ENCODE results near the gene AZIN2. TPM values are rescaled to one million over a fixed set of nuclear protein-coding genes. Genes with fewer than 3 reads are reported as not detected.

Gene AZIN2
- total and polyA plus RNA-seq, 5 experiments from 2014 or later = 5.9 to 11.3 (median 10.6) TPM

DNA sequence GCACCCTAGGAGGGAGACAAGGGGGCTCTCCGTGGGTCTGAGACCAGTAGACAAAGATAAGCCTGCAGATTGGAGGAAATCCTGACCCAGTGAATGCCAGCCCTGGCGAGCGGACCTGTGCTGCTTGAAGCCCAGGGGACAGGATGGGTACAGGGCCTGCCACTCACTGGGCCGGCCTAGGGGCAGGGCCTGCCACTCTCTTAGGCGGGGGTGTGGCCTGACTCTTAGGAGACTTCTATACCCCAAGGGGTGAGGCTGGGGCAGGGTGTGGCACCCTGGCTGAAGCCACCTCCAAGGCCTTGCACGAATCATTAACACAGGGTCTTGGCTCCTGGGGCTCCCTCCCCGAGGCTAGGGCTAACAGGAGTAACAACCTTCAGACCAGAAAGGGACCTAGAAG is 70.2 kb downstream of the AZIN2 start:
- peaks cover 0 to 27% (median 3%) of the 10 kb centered on the region in 3 donors for H3K36me3 Mint-ChIP-seq
- no peak overlapping the region for H3K4me3 Mint-ChIP-seq
- POLR2A ChIA-PET = no interaction called here
- DNase-seq (no peak), ATAC-seq (no peak)
- peak overlapping the region in 1 of 10 donors; percentile 10 for H3K27ac Mint-ChIP-seq
- H3K27me3 Mint-ChIP-seq = no peaks in the 10 kb centered on the region
- H3K4me1 Mint-ChIP-seq = peaks cover 0 to 13% (median 8%) of the 10 kb centered on the region in 4 donors
- no peaks in the 10 kb centered on the region for H3K9me3 Mint-ChIP-seq

DNA sequence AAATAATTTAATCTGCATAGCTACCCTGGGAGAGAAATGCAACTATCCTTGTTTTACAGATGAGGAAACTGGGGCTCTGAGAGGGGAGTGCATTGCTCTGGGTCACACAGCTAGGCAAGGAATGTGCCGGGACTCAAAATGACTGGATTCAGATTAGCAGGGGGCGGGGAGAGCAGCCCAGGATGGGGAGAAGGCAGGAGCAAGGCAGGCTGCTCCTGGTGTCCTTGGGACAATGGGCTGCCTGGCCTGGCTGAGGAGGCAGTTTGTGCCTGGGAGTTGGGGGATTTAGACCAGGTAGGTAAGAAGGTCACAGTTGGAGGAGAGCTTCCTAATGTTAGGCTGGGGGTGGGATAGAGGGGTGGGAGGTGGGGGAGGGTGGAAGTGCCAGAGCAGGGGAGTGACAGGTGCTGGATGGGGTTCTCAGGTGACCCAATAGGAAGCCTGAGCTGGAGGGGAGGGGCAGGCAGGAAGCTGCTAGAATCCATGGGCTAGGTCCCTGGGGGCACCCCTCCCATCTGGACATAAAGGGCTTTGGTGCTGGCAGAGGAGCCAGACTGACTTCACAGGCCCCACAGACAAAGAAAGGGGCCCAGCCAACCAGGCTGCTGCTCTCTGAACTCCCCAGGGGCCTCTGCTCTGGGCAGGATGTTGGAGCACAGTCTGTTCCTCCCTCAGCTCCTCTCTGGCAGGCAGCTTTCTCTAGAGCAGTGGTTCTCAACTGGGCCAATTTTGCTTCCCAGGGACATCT is 71.9 kb downstream of the AZIN2 start:
- ATAC-seq = no peak
- no peak for DNase-seq
- Mint-ChIP-seq H3K27me3 (no peaks in the 10 kb centered on the region), H3K4me1 (peaks cover 0 to 17% (median 9%) of the 10 kb centered on the region in 4 donors), H3K27ac (peak overlapping the region in 4 of 10 donors; percentile 20 to 70 (median 59)), H3K9me3 (no peaks in the 10 kb centered on the region), H3K36me3 (peaks cover 0 to 30% (median 3%) of the 10 kb centered on the region in 3 donors), H3K4me3 (no peak overlapping the region)
- POLR2A ChIA-PET = no interaction called here

DNA sequence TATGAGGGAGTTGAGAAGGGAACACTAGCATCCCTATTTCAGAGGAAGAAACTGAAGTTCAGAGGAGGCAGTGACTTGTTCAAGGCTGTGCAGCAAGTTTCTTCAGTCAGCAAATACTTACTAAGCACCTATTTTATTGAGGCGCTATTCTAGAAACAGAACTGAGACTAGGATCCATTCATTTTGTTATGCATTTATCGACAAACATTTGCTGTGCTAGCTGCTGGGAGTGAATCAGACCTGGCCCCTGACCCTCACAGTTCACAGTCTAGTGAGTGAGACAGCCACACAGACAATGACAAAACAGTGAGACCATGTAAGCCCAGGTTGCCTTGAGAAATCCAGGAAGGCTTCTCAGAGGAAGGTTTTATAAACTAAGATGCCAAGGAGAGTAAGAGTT is 72.7 kb downstream of the AZIN2 start:
- DNase-seq (no peak), ATAC-seq (no peak)
- H3K27me3 Mint-ChIP-seq = no peaks in the 10 kb centered on the region
- peaks cover 0 to 17% (median 9%) of the 10 kb centered on the region in 4 donors for H3K4me1 Mint-ChIP-seq
- H3K9me3 Mint-ChIP-seq = no peaks in the 10 kb centered on the region
- POLR2A ChIA-PET = no interaction called here
- no peak overlapping the region for H3K4me3 Mint-ChIP-seq
- H3K36me3 Mint-ChIP-seq = peaks cover 0 to 36% (median 3%) of the 10 kb centered on the region in 3 donors
- peak overlapping the region in 3 of 10 donors; percentile 5 to 32 (median 15) for H3K27ac Mint-ChIP-seq

DNA sequence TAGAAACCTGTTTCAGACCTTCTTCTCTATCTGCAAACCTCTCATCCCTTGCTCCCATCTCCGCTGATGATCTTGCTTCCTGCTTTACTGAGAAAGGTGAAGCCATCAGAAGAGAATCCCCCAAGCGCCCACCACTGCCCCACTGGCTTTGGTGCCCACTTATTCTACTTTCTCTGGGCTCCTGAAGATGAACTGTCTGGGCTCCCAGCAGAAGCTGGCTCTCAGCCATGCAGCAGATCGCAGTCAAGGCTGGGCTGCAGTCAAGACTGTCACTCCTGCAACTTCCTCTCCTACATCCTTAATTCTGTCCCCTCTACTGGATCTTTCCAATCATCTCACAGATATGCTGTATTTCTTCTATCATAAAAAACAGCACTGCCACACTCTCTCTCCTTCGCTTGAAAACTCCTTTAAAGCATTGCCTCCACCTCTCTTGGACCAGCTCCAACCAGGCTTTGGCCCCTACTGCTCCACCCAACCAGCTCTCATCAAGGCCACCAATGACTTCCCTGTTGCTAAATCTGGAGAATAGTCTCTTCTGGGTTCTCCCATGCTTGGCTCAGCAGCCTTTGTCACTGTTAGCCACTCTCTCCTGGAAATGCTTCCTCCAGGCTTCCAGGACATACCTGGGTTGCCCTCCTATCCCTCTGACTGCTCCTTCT is 75.1 kb downstream of the AZIN2 start:
- Mint-ChIP-seq H3K4me3 (no peak overlapping the region), H3K4me1 (peaks cover 0 to 17% (median 9%) of the 10 kb centered on the region in 4 donors), H3K9me3 (no peaks in the 10 kb centered on the region), H3K36me3 (peaks cover 0 to 41% (median 0%) of the 10 kb centered on the region in 3 donors), H3K27ac (peak overlapping the region in 4 of 10 donors; percentile 27 to 66 (median 38)), H3K27me3 (no peaks in the 10 kb centered on the region)
- no peak for ATAC-seq
- no peak for DNase-seq
- POLR2A ChIA-PET = no interaction called here

DNA sequence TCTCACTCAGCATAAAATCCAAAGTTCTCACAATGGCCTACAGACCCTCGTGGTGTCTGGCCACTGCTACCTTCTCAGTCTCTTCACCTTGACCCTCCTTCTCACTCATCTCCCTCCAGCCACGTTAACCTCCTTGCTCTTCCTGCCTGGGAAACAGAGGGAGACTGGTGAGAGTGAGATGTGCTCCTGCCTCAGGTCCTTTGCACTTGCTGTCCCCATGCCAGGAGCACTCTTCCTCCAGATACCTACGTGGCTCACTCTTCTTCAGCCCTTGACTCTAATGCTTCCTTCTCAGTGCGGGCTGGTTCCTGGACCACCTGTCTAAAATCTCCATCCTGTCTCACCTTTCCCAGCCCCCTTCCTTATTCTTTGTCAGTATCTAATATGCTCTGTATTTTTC is 76.2 kb downstream of the AZIN2 start:
- H3K4me3 Mint-ChIP-seq = no peak overlapping the region
- H3K36me3 Mint-ChIP-seq = peaks cover 0 to 37% (median 0%) of the 10 kb centered on the region in 3 donors

DNA sequence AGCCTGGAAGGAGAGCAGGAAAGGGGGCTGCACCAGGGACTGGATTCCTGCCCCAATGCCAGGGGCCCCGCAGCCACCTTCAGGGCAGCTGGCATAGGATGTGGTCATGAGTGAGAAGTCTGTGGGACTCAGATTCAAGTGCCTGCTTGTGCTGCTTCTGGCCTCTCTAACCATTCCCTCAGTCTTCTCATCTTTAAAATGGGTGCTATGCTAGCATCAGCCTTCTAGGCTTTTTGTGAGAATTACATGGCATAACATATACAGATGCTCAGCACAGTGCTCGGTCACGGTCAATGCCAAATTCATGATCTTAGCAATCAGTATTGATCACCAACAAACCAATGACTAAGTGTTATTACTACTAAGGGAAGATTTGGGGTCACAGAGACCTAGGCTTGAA is 77.4 kb downstream of the AZIN2 start:
- no peak overlapping the region for H3K27ac Mint-ChIP-seq
- H3K4me1 Mint-ChIP-seq = peaks cover 0 to 18% (median 5%) of the 10 kb centered on the region in 4 donors
- H3K27me3 Mint-ChIP-seq = no peaks in the 10 kb centered on the region
- peaks cover 0 to 34% (median 0%) of the 10 kb centered on the region in 3 donors for H3K36me3 Mint-ChIP-seq
- DNase-seq (no peak), ATAC-seq (no peak)
- H3K4me3 Mint-ChIP-seq = no peak overlapping the region
- H3K9me3 Mint-ChIP-seq = no peaks in the 10 kb centered on the region
- POLR2A ChIA-PET = no interaction called here

More for the DNA sequence above, 76.2 kb downstream of the AZIN2 start:
- Mint-ChIP-seq H3K27ac (peak overlapping the region in 5 of 10 donors; percentile 2 to 66 (median 24)), H3K9me3 (no peaks in the 10 kb centered on the region), H3K4me1 (peaks cover 0 to 20% (median 11%) of the 10 kb centered on the region in 4 donors), H3K27me3 (no peaks in the 10 kb centered on the region)
- POLR2A ChIA-PET = no interaction called here
- ATAC-seq (no peak), DNase-seq (no peak)

DNA sequence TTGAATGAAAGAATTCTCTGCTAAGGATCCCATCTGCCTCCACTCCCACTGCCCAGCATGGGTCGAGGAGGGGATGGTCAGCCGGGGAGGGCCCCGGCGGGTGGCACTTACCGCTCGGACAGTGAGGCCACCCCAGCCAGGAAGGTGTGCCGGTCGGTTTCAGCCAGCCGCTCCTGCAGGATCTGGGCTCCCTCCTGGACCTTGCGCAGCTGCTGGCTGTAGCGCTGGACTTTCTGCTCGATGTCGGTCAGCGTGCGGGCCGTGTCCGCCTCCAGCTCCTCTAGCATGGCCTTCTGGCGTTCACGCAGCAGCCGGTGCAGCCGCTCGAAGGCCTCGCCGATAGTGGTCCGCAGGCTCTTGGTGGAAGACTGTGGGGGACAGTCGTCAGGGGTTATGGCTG is 78.6 kb downstream of the AZIN2 start:
- H3K27ac Mint-ChIP-seq = peak overlapping the region in 3 of 10 donors; percentile 37 to 85 (median 59)
- ATAC-seq = no peak
- no peak overlapping the region for H3K4me3 Mint-ChIP-seq
- no peaks in the 10 kb centered on the region for H3K9me3 Mint-ChIP-seq
- no peak for DNase-seq
- H3K27me3 Mint-ChIP-seq = no peaks in the 10 kb centered on the region
- peaks cover 0 to 33% (median 0%) of the 10 kb centered on the region in 3 donors for H3K36me3 Mint-ChIP-seq
- H3K4me1 Mint-ChIP-seq = peaks cover 0 to 16% (median 6%) of the 10 kb centered on the region in 4 donors
- POLR2A ChIA-PET = interaction anchor here (1.8 kb wide), 1 partner anchor 9 kb away, joined by 4 read pairs; no protein-coding TSS in a partner anchor

DNA sequence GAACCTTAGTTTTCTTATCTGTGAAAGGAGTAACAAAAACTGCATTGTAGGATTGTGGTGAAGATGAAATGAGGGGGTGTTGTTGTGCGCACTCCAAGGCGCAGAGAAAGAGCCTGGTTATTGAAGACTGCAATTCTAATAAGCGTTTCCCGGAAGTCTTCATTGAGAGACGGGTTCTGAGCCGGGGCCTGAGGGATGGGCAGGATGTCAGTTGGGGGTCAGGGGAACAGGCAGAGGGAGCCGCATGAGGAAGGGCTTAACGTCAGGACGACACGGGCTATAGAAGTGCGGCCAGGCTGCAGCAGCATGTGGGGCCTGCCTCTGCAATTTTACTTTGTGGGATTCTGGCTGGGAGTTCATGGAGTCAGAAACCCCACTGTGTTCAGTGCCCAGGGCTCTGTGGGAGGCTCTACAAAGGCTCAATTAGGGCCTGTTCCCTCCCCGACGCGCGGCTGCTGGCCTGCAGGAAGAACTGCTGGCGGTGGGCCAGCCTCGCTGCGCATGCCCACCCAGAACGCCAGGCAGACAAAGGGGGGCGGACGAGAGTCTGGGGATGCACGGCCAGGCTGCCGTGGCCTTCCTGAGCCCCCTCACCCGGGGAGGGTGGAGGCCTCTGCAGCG is 80.2 kb downstream of the AZIN2 start:
- H3K9me3 Mint-ChIP-seq = no peaks in the 10 kb centered on the region
- POLR2A ChIA-PET = interaction anchor here (1.8 kb wide), 1 partner anchor 8 kb away, joined by 4 read pairs; no protein-coding TSS in a partner anchor
- H3K27me3 Mint-ChIP-seq = no peaks in the 10 kb centered on the region
- ATAC-seq = no peak
- H3K27ac Mint-ChIP-seq = peak overlapping the region in 1 of 10 donors; percentile 10
- DNase-seq = no peak
- peaks cover 0 to 16% (median 5%) of the 10 kb centered on the region in 4 donors for H3K4me1 Mint-ChIP-seq
- H3K4me3 Mint-ChIP-seq = no peak overlapping the region
- H3K36me3 Mint-ChIP-seq = peaks cover 0 to 25% (median 0%) of the 10 kb centered on the region in 3 donors

DNA sequence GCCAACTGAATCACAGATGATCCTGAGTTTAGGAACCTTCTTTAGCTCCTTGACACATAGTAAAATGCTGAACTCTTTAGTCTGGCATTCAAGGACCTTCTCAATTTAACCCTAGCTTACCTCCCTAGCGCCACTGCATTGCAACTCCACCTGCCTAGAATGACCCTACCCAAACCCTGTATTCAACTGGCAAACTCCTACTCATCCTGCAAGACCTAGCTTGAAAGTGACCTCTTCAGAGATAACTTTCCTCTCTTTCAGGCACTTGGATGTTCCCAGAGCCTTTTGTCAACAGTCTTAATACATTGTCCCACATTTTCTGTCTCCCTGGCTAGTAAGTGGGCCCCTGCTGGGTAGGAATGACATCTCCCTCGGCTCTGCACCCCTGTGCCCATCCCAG is 81.2 kb downstream of the AZIN2 start:
- no peak for ATAC-seq
- H3K36me3 Mint-ChIP-seq = peaks cover 0 to 25% (median 0%) of the 10 kb centered on the region in 3 donors
- POLR2A ChIA-PET = no interaction called here
- no peak for DNase-seq
- no peak overlapping the region for H3K4me3 Mint-ChIP-seq
- H3K27me3 Mint-ChIP-seq = no peaks in the 10 kb centered on the region
- H3K4me1 Mint-ChIP-seq = peaks cover 0 to 14% (median 5%) of the 10 kb centered on the region in 4 donors
- H3K27ac Mint-ChIP-seq = peak overlapping the region in 2 of 10 donors; percentile 31 to 75
- H3K9me3 Mint-ChIP-seq = no peaks in the 10 kb centered on the region

DNA sequence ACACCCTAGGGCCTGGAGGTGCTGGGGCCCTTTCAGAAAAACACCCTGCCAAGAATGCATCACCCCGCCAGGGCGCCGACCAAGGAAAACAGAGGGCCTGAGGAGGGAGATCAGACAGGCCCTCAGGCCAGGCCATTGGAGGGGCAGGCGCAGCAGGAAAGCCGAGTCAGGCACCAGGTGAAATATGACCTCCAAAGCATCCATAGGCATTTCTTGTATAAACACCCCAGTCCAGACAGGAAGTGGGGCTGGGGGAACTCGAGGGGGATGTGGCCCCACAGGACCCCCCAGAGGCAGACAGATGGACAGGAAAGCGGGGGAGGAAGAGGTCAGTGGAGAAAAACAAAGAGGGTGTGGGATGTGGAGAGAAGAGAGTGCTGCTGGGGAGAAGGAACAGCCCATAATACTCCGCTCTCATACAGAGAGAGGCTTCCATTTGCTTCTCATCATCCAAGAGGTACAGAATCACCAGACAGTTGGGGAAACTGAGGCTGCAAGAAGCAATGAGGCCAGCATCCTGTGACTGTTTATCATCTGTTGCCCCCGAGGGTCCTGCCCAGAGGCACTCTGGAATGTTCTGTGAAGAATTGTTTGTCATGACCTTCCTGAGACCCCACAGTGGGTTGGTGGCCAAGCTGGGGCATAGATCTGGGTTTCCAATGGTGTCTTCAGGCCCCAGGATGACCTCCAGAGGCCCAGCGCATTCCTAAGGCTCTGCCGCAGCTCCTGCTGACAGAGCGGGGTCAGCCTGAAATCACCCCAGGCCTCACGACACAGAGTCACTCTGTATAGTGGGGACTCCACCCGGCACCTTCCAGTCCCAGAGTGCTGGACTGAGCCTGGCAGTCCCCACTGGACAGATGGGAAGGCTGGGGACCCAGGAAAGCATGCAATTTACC is 82.9 kb downstream of the AZIN2 start:
- no peaks in the 10 kb centered on the region for H3K27me3 Mint-ChIP-seq
- H3K4me1 Mint-ChIP-seq = peaks cover 0 to 13% (median 5%) of the 10 kb centered on the region in 4 donors
- no peak overlapping the region for H3K4me3 Mint-ChIP-seq
- H3K9me3 Mint-ChIP-seq = no peaks in the 10 kb centered on the region
- POLR2A ChIA-PET = no interaction called here
- ATAC-seq (no peak), DNase-seq (no peak)
- H3K36me3 Mint-ChIP-seq = peaks cover 6 to 26% (median 9%) of the 10 kb centered on the region in 3 donors
- H3K27ac Mint-ChIP-seq = peak overlapping the region in 2 of 10 donors; percentile 17 to 66

DNA sequence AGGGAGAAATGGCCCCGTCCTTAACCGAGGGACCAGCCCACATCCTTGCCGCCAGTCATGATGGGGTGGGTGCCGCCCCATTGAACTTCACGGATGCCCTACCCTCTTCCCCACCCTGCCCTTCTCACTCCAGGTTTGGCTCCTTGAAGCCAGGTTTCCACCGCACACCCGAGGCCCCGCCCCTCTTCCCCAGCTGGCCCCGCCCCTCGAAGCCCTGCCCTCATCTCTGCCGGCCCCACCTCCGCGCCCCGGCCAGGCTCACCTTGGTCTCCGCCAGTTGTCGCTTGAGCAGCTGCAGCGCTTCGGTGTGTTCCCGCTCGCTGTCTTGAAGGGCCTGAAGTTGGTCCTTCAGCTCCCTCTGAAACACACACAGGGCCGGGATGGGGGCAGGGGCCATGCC is 84.3 kb downstream of the AZIN2 start:
- Mint-ChIP-seq H3K27me3 (no peaks in the 10 kb centered on the region), H3K9me3 (no peaks in the 10 kb centered on the region), H3K27ac (no peak overlapping the region), H3K4me3 (no peak overlapping the region), H3K4me1 (peaks cover 0 to 16% (median 5%) of the 10 kb centered on the region in 4 donors), H3K36me3 (peaks cover 6 to 24% (median 14%) of the 10 kb centered on the region in 3 donors)
- DNase-seq (no peak), ATAC-seq (no peak)
- POLR2A ChIA-PET = no interaction called here

DNA sequence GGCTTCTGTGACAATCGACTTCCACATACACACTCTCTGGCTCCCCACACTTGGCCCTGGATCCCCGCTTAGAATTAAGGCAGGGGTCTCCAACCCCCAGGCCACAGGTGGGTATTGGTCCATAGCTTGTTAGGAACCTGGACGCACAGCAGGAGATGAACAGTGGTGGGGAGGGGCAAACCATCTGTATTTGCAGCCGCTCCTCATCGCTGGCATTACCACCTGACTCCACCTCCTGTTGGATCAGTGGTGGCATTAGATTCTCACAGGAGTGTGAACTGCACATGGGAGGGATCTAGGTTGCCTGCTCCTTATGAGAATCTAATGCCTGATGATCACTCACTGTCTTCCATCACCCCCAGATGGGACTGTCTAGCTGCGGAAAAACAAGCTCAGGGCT is 84.9 kb downstream of the AZIN2 start:
- Mint-ChIP-seq H3K36me3 (peaks cover 6 to 26% (median 14%) of the 10 kb centered on the region in 3 donors), H3K9me3 (no peaks in the 10 kb centered on the region)
- POLR2A ChIA-PET = no interaction called here

More for the DNA sequence above, 84.9 kb downstream of the AZIN2 start:
- DNase-seq (no peak), ATAC-seq (no peak)
- no peak overlapping the region for H3K27ac Mint-ChIP-seq
- H3K4me3 Mint-ChIP-seq = no peak overlapping the region
- H3K27me3 Mint-ChIP-seq = no peaks in the 10 kb centered on the region
- peaks cover 0 to 16% (median 5%) of the 10 kb centered on the region in 4 donors for H3K4me1 Mint-ChIP-seq

All from naive thymus-derived CD8-positive, alpha-beta T cell (primary cell).